ENCODE data around the gene NLGN2.

The NLGN2 gene

GRCh38 chr17:7389924-7390910 is 17.4 kb upstream of the NLGN2 start:
- Histone ChIP-seq H3K36me3 (replicated peaks) (peaks cover 43% of the 10 kb centered on the region), H3K27ac (no peak overlapping the region)
- no peak for DNase-seq

GRCh38 chr17:7391307-7391706 is 16.3 kb upstream of the NLGN2 start:
- no peak for TF ChIP-seq CTCF (IDR thresholded peaks at IDR 0.05; ENCODE audit: low read depth, low read length, missing control alignments)
- peaks cover 43% of the 10 kb centered on the region for H3K36me3 ChIP-seq (replicated peaks)
- H3K27ac ChIP-seq: no peak overlapping the region
- no peaks in the 10 kb centered on the region for H3K27me3 ChIP-seq (replicated peaks)
- no peak overlapping the region for H3K4me3 ChIP-seq (ENCODE audit: low read depth, low read length)
- in situ Hi-C loops (cut with HindIII; ENCODE audit: low pct_ligation_motif_present, low sequenced_read_pairs): no loop called here
- DNase-seq: no peak

More at GRCh38 chr17:7389924-7390910, 17.4 kb upstream of the NLGN2 start:
- no peaks in the 10 kb centered on the region for H3K27me3 ChIP-seq (replicated peaks)
- no peak overlapping the region for H3K4me3 ChIP-seq (ENCODE audit: low read depth, low read length)
- no peak for TF ChIP-seq CTCF (IDR thresholded peaks at IDR 0.05; ENCODE audit: low read depth, low read length, missing control alignments)
- in situ Hi-C loops (cut with HindIII; ENCODE audit: low pct_ligation_motif_present, low sequenced_read_pairs): no loop called here

- TF ChIP-seq CTCF (IDR thresholded peaks at IDR 0.05; ENCODE audit: low read depth, low read length, missing control alignments): no peak
- no peak for DNase-seq
- H3K4me3 ChIP-seq (ENCODE audit: low read depth, low read length): peak overlapping the region; percentile 83
- peaks cover 43% of the 10 kb centered on the region for H3K36me3 ChIP-seq (replicated peaks)
- no peaks in the 10 kb centered on the region for H3K27me3 ChIP-seq (replicated peaks)
- H3K27ac ChIP-seq: no peak overlapping the region
- in situ Hi-C loops (cut with HindIII; ENCODE audit: low pct_ligation_motif_present, low sequenced_read_pairs): no loop called here
Observed at GRCh38 chr17:7392696-7393612, 14.7 kb upstream of the NLGN2 start.

- in situ Hi-C loops (cut with HindIII; ENCODE audit: low pct_ligation_motif_present, low sequenced_read_pairs): no loop called here
- H3K36me3 ChIP-seq (replicated peaks): peaks cover 40% of the 10 kb centered on the region
- H3K27ac ChIP-seq: peak overlapping the region; percentile 80
- no peaks in the 10 kb centered on the region for H3K27me3 ChIP-seq (replicated peaks)
- peak overlapping the region; percentile 83 for H3K4me3 ChIP-seq (ENCODE audit: low read depth, low read length)
- DNase-seq: no peak
- peak; percentile 32 for TF ChIP-seq CTCF (IDR thresholded peaks at IDR 0.05; ENCODE audit: low read depth, low read length, missing control alignments)
Observed at GRCh38 chr17:7393613-7394451, 13.8 kb upstream of the NLGN2 start.

Measured in brain microvascular endothelial cell (primary cell).